Neuronal stem cell (in vitro differentiated cells): ENCODE measurements around the gene ITGA8.

ENCODE experiments used
- DNase-seq: peaks from one replicate; pipeline ENCODE4 v3.0.0-alpha.2; 2013; ENCODE audit warnings: low spot score
- H2AFZ ChIP-seq: one replicate; pipeline ENCODE4 v1.6.1; 2013; ENCODE audit warnings: mild to moderate bottlenecking, low read length, inconsistent platforms
- H2AK5ac ChIP-seq: 2 replicates; pipeline ENCODE4 v1.6.1; 2013; ENCODE audit warnings: low read depth, mild to moderate bottlenecking, inconsistent platforms, low read length, moderate library complexity, mixed read lengths
- H2BK120ac ChIP-seq: 2 replicates; pipeline ENCODE4 v1.6.1; 2013; ENCODE audit warnings: low read depth, mild to moderate bottlenecking, inconsistent platforms, low read length, moderate library complexity, mixed read lengths
- H2BK12ac ChIP-seq: one replicate; pipeline ENCODE4 v1.6.1; 2013; ENCODE audit warnings: low read length, inconsistent platforms
- H2BK15ac ChIP-seq: 2 replicates; pipeline ENCODE4 v1.6.1; 2013; ENCODE audit warnings: mild to moderate bottlenecking, low read length, inconsistent platforms, mixed read lengths
- H2BK5ac ChIP-seq: one replicate; pipeline ENCODE4 v1.6.1; 2013; ENCODE audit warnings: inconsistent platforms, mild to moderate bottlenecking, low read length, moderate library complexity
- H3K14ac ChIP-seq: one replicate; pipeline ENCODE4 v1.6.1; 2013; ENCODE audit warnings: low read length, inconsistent platforms
- H3K18ac ChIP-seq: 2 replicates; pipeline ENCODE4 v1.6.1; 2013; ENCODE audit warnings: low read length, inconsistent platforms
- H3K23ac ChIP-seq: 2 replicates; pipeline ENCODE4 v1.6.1; 2013; ENCODE audit warnings: low read depth, mild to moderate bottlenecking, mixed read lengths, low read length, inconsistent platforms; ENCODE audit not compliant: poor library complexity
- H3K27ac ChIP-seq: replicated peaks from 3 replicates; pipeline ENCODE4 v1.5.1; 2013; ENCODE audit warnings: low read length, inconsistent platforms
- H3K27me3 ChIP-seq, 3 experiments: 2 replicates each; pipeline ENCODE4 v1.6.1; 2013; ENCODE audit warnings: low read length in 3 of 3, mild to moderate bottlenecking in 2 of 3, inconsistent platforms in 1 of 3, low read depth in 1 of 3, mixed read lengths in 1 of 3, moderate library complexity in 1 of 3; ENCODE audit not compliant: control insufficient read depth in 3 of 3, insufficient read depth in 3 of 3
- H3K36me3 ChIP-seq, 2 donors: replicated peaks in 1 of 2; 2 replicates each; pipeline ENCODE4 v1.6.1; 2013; ENCODE audit warnings: low read length in 2 of 2; ENCODE audit not compliant: control insufficient read depth in 2 of 2, insufficient read depth in 2 of 2
- H3K4ac ChIP-seq: 2 replicates; pipeline ENCODE4 v1.6.1; 2013; ENCODE audit warnings: inconsistent platforms, mild to moderate bottlenecking, low read length, moderate library complexity
- H3K4me1 ChIP-seq, 2 donors: 1 replicate in 1 of 2; 2 replicates in 1 of 2; pipeline ENCODE4 v1.6.1; 2013; ENCODE audit warnings: low read length in 2 of 2, low read depth in 1 of 2; ENCODE audit not compliant: control insufficient read depth in 2 of 2, insufficient read depth in 1 of 2
- H3K4me2 ChIP-seq: one replicate; pipeline ENCODE4 v1.6.1; 2013; ENCODE audit warnings: mild to moderate bottlenecking, low read length, inconsistent platforms; ENCODE audit not compliant: insufficient read depth, poor library complexity, severe bottlenecking
- H3K4me3 ChIP-seq, 2 donors: 2 replicates each; pipeline ENCODE4 v1.5.1; 2013; ENCODE audit warnings: low read length in 2 of 2, mild to moderate bottlenecking in 2 of 2, inconsistent platforms in 1 of 2, moderate library complexity in 1 of 2
- H3K79me1 ChIP-seq: one replicate; pipeline ENCODE4 v1.6.1; 2013; ENCODE audit warnings: low read depth, mild to moderate bottlenecking, inconsistent platforms, low read length, moderate library complexity
- H3K9ac ChIP-seq: one replicate; pipeline ENCODE4 v1.6.1; 2013; ENCODE audit warnings: mild to moderate bottlenecking, low read depth, low read length, inconsistent platforms; ENCODE audit not compliant: poor library complexity
- H3K9me3 ChIP-seq, 2 donors: replicated peaks in 1 of 2; 2 replicates each; pipeline versions ENCODE3 to v1.6.1; 2013; ENCODE audit warnings: low read length in 2 of 2, mild to moderate bottlenecking in 2 of 2, inconsistent platforms in 1 of 2, low read depth in 1 of 2, mixed read lengths in 1 of 2, moderate library complexity in 1 of 2; ENCODE audit not compliant: control insufficient read depth in 2 of 2, insufficient read depth in 1 of 2
- H4K8ac ChIP-seq: one replicate; pipeline ENCODE4 v1.6.1; 2013; ENCODE audit warnings: low read depth, mild to moderate bottlenecking, inconsistent platforms, low read length, moderate library complexity
- H4K91ac ChIP-seq: one replicate; pipeline ENCODE4 v1.6.1; 2013; ENCODE audit warnings: low read length, low read depth, mild to moderate bottlenecking, inconsistent platforms; ENCODE audit not compliant: poor library complexity
- WGBS, 2 donors: extraction: QIAGEN DNeasy Blood & Tissue Kit; methylation state at CpG; one replicate each; pipeline ENCODE4 v1.1.7; 2013; ENCODE audit warnings: missing lambda C conversion rate in 2 of 2, mixed read lengths in 1 of 2; ENCODE audit not compliant: insufficient read length in 2 of 2, insufficient replicate concordance in 1 of 2; ENCODE audit errors: extremely low coverage in 2 of 2; 5-methylcytosine and 5-hydroxymethylcytosine counted together

Gene ITGA8

GRCh38 chr10:15627617-15628196 is 92.0 kb downstream of the ITGA8 start:
- H3K36me3 ChIP-seq, result no peaks in the 10 kb centered on the region
- no peak overlapping the region for H4K91ac ChIP-seq
- no peak for DNase-seq
- no peak overlapping the region for H4K8ac ChIP-seq
- H3K9me3 ChIP-seq, result no peaks in the 10 kb centered on the region
- H2AK5ac ChIP-seq, result no peak overlapping the region
- WGBS, 2 donors, result no CpG with 5 or more reads among the region's 8 CpGs
- no peak overlapping the region for H2BK15ac ChIP-seq
- no peak overlapping the region for H3K4me3 ChIP-seq
- no peaks in the 10 kb centered on the region for H3K27me3 ChIP-seq
- no peak overlapping the region for H3K27ac ChIP-seq
- no peak overlapping the region for H2BK5ac ChIP-seq
- H3K14ac ChIP-seq, result no peak overlapping the region
- H3K23ac ChIP-seq, result no peak overlapping the region
- no peak overlapping the region for H3K9ac ChIP-seq
- no peak overlapping the region for H3K4ac ChIP-seq
- H3K4me1 ChIP-seq, result no peaks in the 10 kb centered on the region
- no peaks in the 10 kb centered on the region for H3K79me1 ChIP-seq
- H3K18ac ChIP-seq, result no peak overlapping the region
- no peak overlapping the region for H2AFZ ChIP-seq
- no peak overlapping the region for H2BK12ac ChIP-seq
- H2BK120ac ChIP-seq, result no peak overlapping the region
- H3K4me2 ChIP-seq, result no peak overlapping the region

GRCh38 chr10:15626937-15627336 is 92.8 kb downstream of the ITGA8 start:
- no peaks in the 10 kb centered on the region for H3K9me3 ChIP-seq
- no peak overlapping the region for H3K18ac ChIP-seq
- no peak overlapping the region for H2AFZ ChIP-seq
- no peaks in the 10 kb centered on the region for H3K27me3 ChIP-seq
- H3K14ac ChIP-seq, result no peak overlapping the region
- no peak overlapping the region for H3K4ac ChIP-seq
- no peak overlapping the region for H3K9ac ChIP-seq
- H4K8ac ChIP-seq, result no peak overlapping the region
- H2BK12ac ChIP-seq, result no peak overlapping the region
- no peak overlapping the region for H2AK5ac ChIP-seq
- no peaks in the 10 kb centered on the region for H3K36me3 ChIP-seq
- DNase-seq, result no peak
- H3K79me1 ChIP-seq, result no peaks in the 10 kb centered on the region
- H3K23ac ChIP-seq, result no peak overlapping the region
- H3K4me3 ChIP-seq, result no peak overlapping the region
- no peak overlapping the region for H3K4me2 ChIP-seq
- no peak overlapping the region for H2BK15ac ChIP-seq
- WGBS, 2 donors, result no CpG with 5 or more reads among the region's 2 CpGs
- no peak overlapping the region for H3K27ac ChIP-seq
- H2BK120ac ChIP-seq, result no peak overlapping the region
- H2BK5ac ChIP-seq, result no peak overlapping the region
- H3K4me1 ChIP-seq, result no peaks in the 10 kb centered on the region
- no peak overlapping the region for H4K91ac ChIP-seq

GRCh38 chr10:15625261-15625660 is 94.5 kb downstream of the ITGA8 start:
- Histone ChIP-seq H3K4me1 (no peaks in the 10 kb centered on the region), H3K27ac (no peak overlapping the region), H3K36me3 (no peaks in the 10 kb centered on the region), H4K91ac (no peak overlapping the region), H2BK12ac (no peak overlapping the region), H4K8ac (no peak overlapping the region), H3K18ac (no peak overlapping the region), H2AFZ (no peak overlapping the region), H3K4me3 (no peak overlapping the region), H3K14ac (no peak overlapping the region), H3K23ac (no peak overlapping the region), H2BK120ac (no peak overlapping the region), H2BK15ac (no peak overlapping the region), H3K27me3 (no peaks in the 10 kb centered on the region), H3K4ac (no peak overlapping the region), H3K79me1 (no peaks in the 10 kb centered on the region), H2BK5ac (no peak overlapping the region), H3K9ac (no peak overlapping the region), H2AK5ac (no peak overlapping the region), H3K9me3 (no peaks in the 10 kb centered on the region), H3K4me2 (no peak overlapping the region)
- WGBS, 2 donors, result no CpG with 5 or more reads among the region's 5 CpGs
- no peak for DNase-seq

- no peak overlapping the region for H4K8ac ChIP-seq
- no peak overlapping the region for H4K91ac ChIP-seq
- H3K23ac ChIP-seq, result no peak overlapping the region
- no peak overlapping the region for H2BK5ac ChIP-seq
- H3K14ac ChIP-seq, result no peak overlapping the region
- H2AK5ac ChIP-seq, result no peak overlapping the region
- no peaks in the 10 kb centered on the region for H3K27me3 ChIP-seq
- no peak overlapping the region for H3K4me2 ChIP-seq
- H2BK12ac ChIP-seq, result no peak overlapping the region
- H3K4me3 ChIP-seq, result no peak overlapping the region
- no peak overlapping the region for H3K4ac ChIP-seq
- H3K18ac ChIP-seq, result no peak overlapping the region
- no peaks in the 10 kb centered on the region for H3K79me1 ChIP-seq
- H3K9ac ChIP-seq, result no peak overlapping the region
- DNase-seq, result no peak
- H3K9me3 ChIP-seq, result no peaks in the 10 kb centered on the region
- no peak overlapping the region for H2BK120ac ChIP-seq
- H2BK15ac ChIP-seq, result no peak overlapping the region
- H3K27ac ChIP-seq, result no peak overlapping the region
- H3K4me1 ChIP-seq, result no peaks in the 10 kb centered on the region
- no peak overlapping the region for H2AFZ ChIP-seq
- no peaks in the 10 kb centered on the region for H3K36me3 ChIP-seq
- WGBS, 2 donors, result no CpG with 5 or more reads among the region's 6 CpGs
Observed at GRCh38 chr10:15624401-15625196, 95.1 kb downstream of the ITGA8 start.
